Measurements from ENCODE around the gene TTYH2. TPM values are rescaled to one million over a fixed set of nuclear protein-coding genes. Genes with fewer than 3 reads are reported as not detected.

Gene TTYH2
- total RNA-seq, 4 donors from 2014 or later, result 22.6 to 37.2 (median 26.4) TPM

DNA sequence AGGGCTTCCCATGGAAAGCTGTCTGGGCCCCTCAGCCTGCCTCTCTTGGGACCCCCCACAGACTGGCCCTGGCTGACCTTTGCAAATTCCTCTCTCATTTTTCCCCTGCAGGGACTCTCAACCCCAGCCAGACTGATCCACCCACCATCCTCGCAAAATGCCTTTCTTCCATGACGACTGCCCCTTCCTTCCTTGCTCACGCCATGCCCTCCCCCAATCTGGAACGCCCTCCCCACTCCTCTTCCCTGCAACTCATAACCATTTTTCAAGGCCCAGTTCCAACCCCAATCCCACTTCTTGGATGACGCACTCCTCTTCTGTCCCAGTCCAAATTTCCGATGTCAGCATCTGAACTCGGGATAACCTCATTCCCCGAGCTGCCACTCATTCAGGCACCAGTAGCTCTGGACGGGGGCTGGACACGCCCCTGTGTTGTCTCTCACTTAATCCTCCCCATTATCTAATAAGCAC, 59.4 kb downstream of the TTYH2 start:
- Histone ChIP-seq H3K36me3 (no peaks in the 10 kb centered on the region), H3K9me3 (no peaks in the 10 kb centered on the region), H3K4me1 (peaks cover 0 to 67% (median 39%) of the 10 kb centered on the region in 4 donors), H3K27ac (peak overlapping the region in 2 of 4 donors; percentile 49 to 76), H3K4me3 (no peak overlapping the region), H3K27me3 (peaks cover 0 to 5% of the 10 kb centered on the region in 2 donors)
- TF ChIP-seq CTCF (IDR thresholded peaks at IDR 0.05), result no peak
- no peak for TF ChIP-seq EP300 (IDR thresholded peaks at IDR 0.05)
- TF ChIP-seq POLR2A (IDR thresholded peaks at IDR 0.05), result no peak
- 14 to 28% methylated on average over 9 to 10 of the region's 10 CpGs for WGBS, 2 donors
- no peak for DNase-seq (ENCODE audit: low spot score in 2 of 2)

- 14 to 33% methylated on average over 32 to 33 of the region's 33 CpGs for WGBS, 2 donors
- Histone ChIP-seq H3K36me3 (no peaks in the 10 kb centered on the region), H3K4me1 (peaks cover 0 to 67% (median 40%) of the 10 kb centered on the region in 4 donors), H3K27me3 (no peaks in the 10 kb centered on the region), H3K4me3 (no peak within 1 kb of the TSS), H3K9me3 (no peaks in the 10 kb centered on the region), H3K27ac (peak within 1 kb of the TSS in 1 of 4 donors; percentile 82)
- TF ChIP-seq CTCF (IDR thresholded peaks at IDR 0.05) (no peak), EP300 (IDR thresholded peaks at IDR 0.05) (no peak), POLR2A (IDR thresholded peaks at IDR 0.05) (no peak)
- no peak for DNase-seq (ENCODE audit: low spot score in 2 of 2)
These were observed 60.8 kb downstream of the TTYH2 start, which contains the start of gene DNAI2 for GRCh38 chr17:74274060-74274708. DNAI2 (plus strand) TSS chr17:74274234; CDS start chr17:74281818, 7,584 bp downstream.

DNA sequence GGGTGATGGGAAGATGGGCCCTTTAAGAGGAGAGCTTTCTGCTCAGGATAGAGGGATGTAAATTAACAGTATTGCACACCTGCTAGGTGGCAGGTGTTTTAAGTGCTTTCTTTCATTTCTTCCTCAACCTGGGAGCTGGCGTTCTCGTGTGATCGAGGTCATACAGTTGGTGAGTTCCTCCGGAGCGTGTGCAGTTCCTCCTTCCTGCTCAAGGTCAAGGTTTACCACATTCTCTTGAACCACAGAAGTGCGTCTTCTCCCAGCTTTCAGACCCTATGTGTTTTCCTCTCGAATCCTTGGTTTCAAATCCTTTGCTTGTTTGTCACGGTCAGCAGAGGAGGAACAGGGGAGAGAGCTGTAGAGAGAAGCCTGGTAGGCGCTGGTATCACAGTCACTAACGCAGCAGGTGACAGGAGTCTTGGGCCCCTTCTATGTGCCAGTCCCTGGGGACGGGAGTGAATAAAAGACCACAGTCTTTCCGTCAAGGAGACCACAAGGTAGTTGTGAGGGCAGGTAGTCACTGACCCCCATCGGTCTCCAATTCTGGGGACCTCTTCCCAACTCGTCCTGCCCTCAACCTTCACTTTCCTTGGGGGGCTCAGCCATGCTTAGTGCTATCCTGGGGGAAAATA, 61.5 kb downstream of the TTYH2 start:
- peaks cover 0 to 67% (median 40%) of the 10 kb centered on the region in 4 donors for H3K4me1 ChIP-seq
- H3K27ac ChIP-seq, result peak overlapping the region in 1 of 4 donors; percentile 82
- 67 to 74% methylated on average over 14 of the region's 14 CpGs for WGBS, 2 donors
- H3K36me3 ChIP-seq, result no peaks in the 10 kb centered on the region
- TF ChIP-seq EP300 (IDR thresholded peaks at IDR 0.05), result no peak
- no peak for TF ChIP-seq POLR2A (IDR thresholded peaks at IDR 0.05)
- TF ChIP-seq CTCF (IDR thresholded peaks at IDR 0.05), result no peak
- DNase-seq (ENCODE audit: low spot score in 2 of 2), result no peak
- no peaks in the 10 kb centered on the region for H3K27me3 ChIP-seq
- H3K4me3 ChIP-seq, result no peak overlapping the region
- H3K9me3 ChIP-seq, result no peaks in the 10 kb centered on the region

- no peaks in the 10 kb centered on the region for H3K27me3 ChIP-seq
- H3K4me1 ChIP-seq, result peaks cover 0 to 65% (median 40%) of the 10 kb centered on the region in 4 donors
- 17 to 27% methylated on average over 12 of the region's 12 CpGs for WGBS, 2 donors
These were observed 62.7 kb downstream of the TTYH2 start for GRCh38 chr17:74276051-74276476.

GRCh38 chr17:74276541-74277009, 63.2 kb downstream of the TTYH2 start:
- WGBS, 2 donors, result 19 to 37% methylated on average over 5 of the region's 5 CpGs
- Histone ChIP-seq H3K4me1 (peaks cover 0 to 60% (median 40%) of the 10 kb centered on the region in 4 donors), H3K27me3 (no peaks in the 10 kb centered on the region), H3K27ac (peak overlapping the region; percentile 23 to 84 (median 72)), H3K36me3 (no peaks in the 10 kb centered on the region), H3K9me3 (no peaks in the 10 kb centered on the region), H3K4me3 (no peak overlapping the region)
- TF ChIP-seq CTCF (IDR thresholded peaks at IDR 0.05) (no peak), EP300 (IDR thresholded peaks at IDR 0.05) (peak in 1 of 2 donors; percentile 58)
- DNase-seq (ENCODE audit: low spot score in 2 of 2), result peak; percentile 36 to 52

More at GRCh38 chr17:74276051-74276476, 62.7 kb downstream of the TTYH2 start:
- H3K27ac ChIP-seq, result peak overlapping the region; percentile 23 to 84 (median 72)
- no peak for TF ChIP-seq POLR2A (IDR thresholded peaks at IDR 0.05)
- peak; percentile 22 to 25 for TF ChIP-seq EP300 (IDR thresholded peaks at IDR 0.05)
- H3K4me3 ChIP-seq, result no peak overlapping the region
- DNase-seq (ENCODE audit: low spot score in 2 of 2), result peak in 1 of 2 donors; percentile 48
- H3K36me3 ChIP-seq, result no peaks in the 10 kb centered on the region
- H3K9me3 ChIP-seq, result no peaks in the 10 kb centered on the region

Measured in tibial nerve (tissue), 4 donors.